ENCODE results near the gene GSK3B. TPM values are rescaled to one million over a fixed set of nuclear protein-coding genes. Genes with fewer than 3 reads are reported as not detected.

GSK3B gene
- total RNA-seq, 1 experiment from 2014 or later: 56.5 TPM

DNA sequence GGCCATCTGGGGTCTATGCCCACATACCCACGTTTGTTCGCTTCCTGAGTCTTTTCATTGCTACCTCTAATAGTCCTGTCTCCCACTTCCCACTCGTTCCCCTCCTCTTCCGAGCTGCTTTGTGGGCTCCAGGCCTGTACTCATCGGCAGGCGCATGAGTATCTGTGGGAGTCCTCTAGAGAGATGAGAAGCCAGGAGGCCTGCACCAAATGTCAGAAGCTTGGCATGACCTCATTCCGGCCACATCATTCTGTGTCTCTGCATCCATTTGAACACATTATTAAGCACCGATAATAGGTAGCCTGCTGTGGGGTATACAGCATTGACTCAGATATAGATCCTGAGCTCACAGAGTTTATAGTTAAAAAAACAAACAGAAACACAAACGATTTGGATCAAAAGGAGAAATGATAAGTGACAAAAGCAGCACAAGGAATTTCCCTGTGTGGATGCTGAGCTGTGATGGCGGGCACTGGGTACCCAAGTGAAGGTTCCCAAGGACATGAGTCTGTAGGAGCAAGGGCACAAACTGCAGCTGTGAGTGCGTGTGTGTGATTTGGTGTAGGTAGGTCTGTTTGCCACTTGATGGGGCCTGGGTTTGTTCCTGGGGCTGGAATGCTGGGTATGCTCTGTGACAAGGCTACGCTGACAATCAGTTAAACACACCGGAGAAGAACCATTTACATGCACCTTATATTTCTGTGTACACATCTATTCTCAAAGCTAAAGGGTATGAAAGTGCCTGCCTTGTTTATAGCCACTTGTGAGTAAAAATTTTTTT, 276.5 kb downstream of the GSK3B start:
- TF ChIP-seq, protein P1, sequence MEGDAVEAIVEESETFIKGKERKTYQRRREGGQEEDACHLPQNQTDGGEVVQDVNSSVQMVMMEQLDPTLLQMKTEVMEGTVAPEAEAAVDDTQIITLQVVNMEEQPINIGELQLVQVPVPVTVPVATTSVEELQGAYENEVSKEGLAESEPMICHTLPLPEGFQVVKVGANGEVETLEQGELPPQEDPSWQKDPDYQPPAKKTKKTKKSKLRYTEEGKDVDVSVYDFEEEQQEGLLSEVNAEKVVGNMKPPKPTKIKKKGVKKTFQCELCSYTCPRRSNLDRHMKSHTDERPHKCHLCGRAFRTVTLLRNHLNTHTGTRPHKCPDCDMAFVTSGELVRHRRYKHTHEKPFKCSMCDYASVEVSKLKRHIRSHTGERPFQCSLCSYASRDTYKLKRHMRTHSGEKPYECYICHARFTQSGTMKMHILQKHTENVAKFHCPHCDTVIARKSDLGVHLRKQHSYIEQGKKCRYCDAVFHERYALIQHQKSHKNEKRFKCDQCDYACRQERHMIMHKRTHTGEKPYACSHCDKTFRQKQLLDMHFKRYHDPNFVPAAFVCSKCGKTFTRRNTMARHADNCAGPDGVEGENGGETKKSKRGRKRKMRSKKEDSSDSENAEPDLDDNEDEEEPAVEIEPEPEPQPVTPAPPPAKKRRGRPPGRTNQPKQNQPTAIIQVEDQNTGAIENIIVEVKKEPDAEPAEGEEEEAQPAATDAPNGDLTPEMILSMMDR (conservative IDR thresholded peaks at IDR 0.05): no peak
- Histone ChIP-seq H3K14ac (ENCODE audit: insufficient read depth, low read length) (no peak overlapping the region), H2BK20ac (ENCODE audit: low read depth, low read length, poor library complexity, severe bottlenecking) (no peak overlapping the region), H4K91ac (ENCODE audit: insufficient read length, low read depth, low read length) (no peak overlapping the region), H3K18ac (ENCODE audit: insufficient read length, low read depth, low read length) (no peak overlapping the region), H3K79me2 (ENCODE audit: insufficient read depth, low read length) (no peaks in the 10 kb centered on the region), H2BK15ac (ENCODE audit: low read depth, low read length) (no peak overlapping the region), H3K23me2 (ENCODE audit: insufficient read length, low read depth, low read length, poor library complexity, severe bottlenecking) (no peaks in the 10 kb centered on the region), H2AFZ (ENCODE audit: low read length) (no peak overlapping the region), H2AK5ac (ENCODE audit: insufficient read length, low read length) (no peak overlapping the region), H4K8ac (replicated peaks; ENCODE audit: insufficient read length, low read depth, low read length) (no peak overlapping the region), H3K4me2 (ENCODE audit: insufficient read depth, insufficient read length, low read length) (no peak overlapping the region), H3K56ac (ENCODE audit: insufficient read length, low read depth, low read length) (no peak overlapping the region), H3K79me1 (ENCODE audit: insufficient read depth, low read depth, low read length, poor library complexity, severe bottlenecking) (no peaks in the 10 kb centered on the region), H2BK5ac (ENCODE audit: insufficient read length, low read length) (no peak overlapping the region), H2BK12ac (ENCODE audit: insufficient read length, low read depth, low read length) (no peak overlapping the region), H3K9me3 (ENCODE audit: control insufficient read depth, low read depth, low read length) (no peaks in the 10 kb centered on the region), H3K4me1 (ENCODE audit: insufficient read depth, low read length) (no peaks in the 10 kb centered on the region), H4K20me1 (ENCODE audit: control insufficient read depth, insufficient read depth, insufficient read length) (peaks cover 2% of the 10 kb centered on the region), H3K27ac (ENCODE audit: insufficient read length, low read depth, low read length) (no peak overlapping the region), H3K23ac (ENCODE audit: insufficient read length, low read depth, low read length) (no peak overlapping the region), H3K27me3 (ENCODE audit: insufficient read depth, low read length) (no peaks in the 10 kb centered on the region), H3K4ac (ENCODE audit: low read depth, low read length) (no peak overlapping the region), H4K5ac (ENCODE audit: insufficient read length, low read depth, low read length) (no peak overlapping the region), H3K9ac (ENCODE audit: extremely low read depth, insufficient read length, low read length) (no peak overlapping the region), H3T11ph (ENCODE audit: low read length) (no peak overlapping the region), H2BK120ac (ENCODE audit: low read depth, low read length, poor library complexity, severe bottlenecking) (no peak overlapping the region)
- Mint-ChIP-seq H3K27ac (peak overlapping the region in 1 of 3 experiments; percentile 68; a peak in 2 of 7 replicates), H3K4me1 (peaks cover 4 to 7% of the 10 kb centered on the region in 2 experiments; a peak in 3 of 4 replicates), H3K27me3 (ENCODE audit: low read depth) (no peaks in the 10 kb centered on the region; the same call in 1 of the 2 replicates), H3K4me3 (no peak overlapping the region), H3K36me3 (ENCODE audit: insufficient read depth in 1 of 3, low read depth in 3 of 3) (no peaks in the 10 kb centered on the region; a peak in 1 of 7 replicates), H3K9me3 (no peaks in the 10 kb centered on the region)
- no peak for DNase-seq
- no CpG with 5 or more reads among the region's 13 CpGs for WGBS (ENCODE audit: extremely low coverage, insufficient read length, low lambda C conversion rate)
